SKM-1 treated with dmso at 0.1 percent for 144 hours (cell line): ENCODE results near the gene PNMA1.

Experiments used
- DNase-seq: peaks from one replicate; lab custom pipeline; 2025; ENCODE audit not compliant: unreplicated experiment; lab: John Stamatoyannopoulos, UW

PNMA1 gene

DNA sequence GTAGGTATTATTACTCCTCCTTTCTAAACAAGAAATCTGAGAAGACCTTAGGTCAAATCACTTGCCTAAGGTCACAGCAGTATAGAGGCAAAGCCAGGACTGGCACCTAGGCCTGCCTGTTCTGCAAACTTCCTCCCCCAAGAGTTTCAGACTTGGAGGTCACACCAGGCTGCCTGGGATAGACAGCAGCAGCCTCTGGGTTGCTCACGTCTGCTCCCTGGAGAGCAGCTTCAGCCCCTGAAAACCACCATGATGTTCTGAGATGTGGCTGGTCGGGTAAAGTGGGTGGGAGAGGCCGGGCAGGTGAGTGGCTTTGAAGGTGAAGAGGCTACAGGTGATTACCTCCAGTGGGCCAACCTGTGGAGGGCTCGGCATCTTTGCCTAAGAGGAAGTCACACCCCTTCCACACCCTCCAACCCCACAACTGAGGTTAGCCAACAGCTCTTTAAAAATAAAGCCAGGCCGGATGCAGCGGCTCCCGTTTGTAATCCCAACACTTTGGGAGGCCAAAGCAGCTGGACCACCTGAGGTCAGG lies 37.0 kb upstream of the PNMA1 start:
- DNase-seq: no peak

- no peak for DNase-seq
Observed at GRCh38 chr14:73750531-73750901, 36.3 kb upstream of the PNMA1 start.

- no peak for DNase-seq
Observed at GRCh38 chr14:73749706-73750530, 35.7 kb upstream of the PNMA1 start.

GRCh38 chr14:73748858-73749357 lies 34.7 kb upstream of the PNMA1 start:
- DNase-seq: no peak

GRCh38 chr14:73747379-73748211 lies 33.4 kb upstream of the PNMA1 start:
- no peak for DNase-seq

GRCh38 chr14:73746520-73747378 lies 32.6 kb upstream of the PNMA1 start:
- no peak for DNase-seq

GRCh38 chr14:73745571-73746519 lies 31.7 kb upstream of the PNMA1 start:
- DNase-seq: no peak

- DNase-seq: no peak
Observed at GRCh38 chr14:73744874-73745529, 30.8 kb upstream of the PNMA1 start.

DNA sequence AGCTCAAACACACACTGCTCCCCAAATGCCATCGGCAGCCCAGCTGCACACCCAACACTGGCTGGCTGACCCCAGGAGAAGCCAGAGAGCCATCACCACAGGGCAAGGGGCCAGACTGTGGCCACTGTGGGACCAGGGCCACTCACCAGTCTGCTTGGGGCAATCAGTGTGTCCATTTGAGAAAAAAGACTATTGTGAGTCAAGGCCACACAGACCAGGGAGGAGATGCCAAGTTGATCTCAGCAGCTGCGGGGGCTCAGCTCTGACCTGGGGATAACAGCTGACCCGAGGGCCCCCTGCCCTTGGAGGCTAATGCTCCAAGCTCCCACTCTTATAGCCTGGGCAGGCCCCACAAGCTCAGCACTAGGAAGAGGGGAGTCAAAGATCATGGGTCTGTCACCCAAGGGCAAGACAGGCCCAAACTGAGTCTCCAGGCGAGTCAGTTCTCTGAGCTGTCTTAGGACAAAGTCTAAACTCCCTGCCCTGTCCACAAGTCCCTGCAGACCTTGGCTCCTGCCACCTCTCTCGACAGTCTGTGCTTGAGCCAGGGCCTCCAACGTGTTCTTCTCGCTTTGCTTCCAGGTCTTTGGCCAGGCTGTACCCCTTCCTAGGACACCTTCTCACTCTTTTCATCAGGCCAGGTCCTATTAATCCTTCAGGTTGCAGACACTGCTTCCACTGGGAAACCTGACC lies 30.1 kb upstream of the PNMA1 start:
- DNase-seq: no peak

DNA sequence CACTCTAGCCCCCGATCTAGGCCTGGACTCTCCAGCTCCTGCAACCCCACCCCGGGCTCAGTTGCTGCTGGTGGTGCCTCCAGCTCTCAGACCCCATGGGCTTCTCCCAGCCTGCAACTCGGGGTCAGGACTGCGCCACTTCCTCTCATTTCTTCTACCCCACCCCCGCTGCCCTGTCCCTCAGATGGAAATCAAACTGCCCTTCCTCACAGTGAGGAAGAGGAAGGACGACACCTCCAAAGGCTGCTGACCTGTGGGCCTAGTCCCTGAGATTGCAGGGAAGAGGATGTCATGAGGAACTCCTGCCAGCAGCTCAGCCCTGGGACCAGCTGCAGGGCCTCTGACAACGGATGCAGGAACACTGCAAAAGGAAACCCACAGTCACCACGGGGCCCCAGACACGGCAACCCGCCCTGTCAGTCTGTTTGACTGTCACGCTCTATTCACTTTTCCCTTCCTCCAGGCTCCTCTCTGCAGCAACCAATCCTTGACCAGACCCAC lies 29.3 kb upstream of the PNMA1 start:
- DNase-seq: peak; percentile 69

GRCh38 chr14:73742520-73743238 lies 28.5 kb upstream of the PNMA1 start:
- no peak for DNase-seq

GRCh38 chr14:73741876-73742519 lies 27.8 kb upstream of the PNMA1 start:
- DNase-seq: no peak

DNA sequence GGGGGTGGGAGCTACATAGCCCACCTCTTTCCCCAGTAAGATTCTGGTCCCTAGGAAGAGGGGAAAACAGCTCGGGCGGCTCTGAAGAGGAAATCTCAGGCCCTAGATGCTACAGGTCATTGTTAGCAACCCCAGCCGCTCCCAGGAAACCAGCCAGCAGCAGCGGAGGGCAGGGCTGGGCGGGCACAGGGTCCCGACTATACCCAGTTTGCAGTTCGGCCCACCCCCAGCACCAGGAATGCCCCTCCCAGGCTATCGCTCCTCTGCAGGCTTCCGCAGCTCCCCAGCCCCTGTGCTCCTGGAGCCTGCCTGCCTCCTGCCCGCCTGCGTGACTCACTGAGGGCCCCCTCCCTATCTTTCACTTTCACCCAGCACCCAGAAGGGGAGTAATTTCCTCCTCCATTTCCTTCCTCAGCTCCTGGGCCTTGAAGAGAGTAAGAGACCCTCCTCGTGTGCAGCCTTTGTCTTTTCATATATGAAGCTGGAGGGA lies 27.2 kb upstream of the PNMA1 start:
- DNase-seq: peak; percentile 28

- no peak for DNase-seq
Observed at GRCh38 chr14:73740618-73741326, 26.6 kb upstream of the PNMA1 start.

DNA sequence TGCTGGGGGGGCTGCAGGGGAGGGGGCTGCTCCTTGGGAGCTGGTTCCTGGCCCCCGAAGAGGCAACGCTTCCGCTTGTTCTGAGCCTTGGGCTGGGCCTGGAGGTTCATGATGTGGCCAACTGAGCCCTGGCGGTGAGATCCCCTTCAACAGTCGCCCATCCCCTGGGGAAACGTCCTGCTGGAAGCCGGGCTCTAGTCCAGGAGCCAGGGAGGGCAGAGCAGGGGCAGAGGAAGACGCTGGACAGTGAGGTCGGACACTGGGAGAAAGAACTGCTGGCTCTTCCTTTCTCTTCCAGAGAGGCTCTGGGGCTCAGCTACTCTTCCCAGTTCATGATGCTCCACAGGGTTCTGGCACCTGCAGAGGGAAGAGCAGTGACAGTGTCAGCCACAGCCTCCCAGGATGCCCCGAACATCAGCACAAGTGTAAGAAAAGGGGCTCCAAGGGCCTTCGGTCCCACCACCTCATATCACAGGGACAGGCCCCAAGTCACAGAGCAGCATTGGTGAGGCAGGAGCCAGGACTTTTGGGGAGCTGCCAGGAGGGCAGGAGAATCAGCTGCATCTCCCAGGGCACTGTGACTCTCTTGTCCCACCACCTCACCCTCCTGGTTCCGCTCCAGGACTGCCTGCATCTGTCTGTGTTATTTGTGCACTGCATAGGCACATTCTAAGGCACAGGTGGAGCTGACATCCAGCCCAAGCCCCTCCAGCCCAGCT lies 25.9 kb upstream of the PNMA1 start:
- no peak for DNase-seq
